GM18511 (cell line): ENCODE data around the gene TIAM1.
"Not testable (repeated sequence)": the region's sequence is repeated elsewhere in the genome, so short reads cannot be mapped to it uniquely, and the experiment has no call there.

Source experiments
- ATAC-seq: cut with Tn5 transposase; IDR thresholded peaks from one replicate; pipeline ENCODE4 v1.9.1; 2021; ENCODE audit warnings: mild to moderate bottlenecking, moderate library complexity; ENCODE audit not compliant: unreplicated experiment

The TIAM1 gene

GRCh38 chr21:31260790-31261189 lies 83.3 kb downstream of the TIAM1 start:
- no peak for ATAC-seq

DNA sequence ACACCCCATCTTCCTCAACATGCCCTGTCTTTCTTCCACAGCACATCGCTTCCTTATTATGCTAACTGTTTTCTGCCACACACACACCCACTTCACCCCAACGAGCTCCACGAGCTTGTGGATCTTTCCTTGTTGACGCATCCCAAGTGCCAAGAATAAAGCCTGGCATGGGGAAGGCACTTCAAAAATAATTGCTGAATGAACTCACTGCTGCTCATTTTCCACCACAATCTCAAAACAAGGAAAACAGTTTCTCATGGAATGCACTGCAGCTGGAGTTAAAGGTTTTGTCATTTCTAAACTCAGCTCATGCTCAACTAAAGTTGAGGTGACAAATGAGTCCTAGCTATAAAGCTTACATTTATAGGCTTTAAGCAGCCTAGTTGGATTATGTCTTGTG lies 86.0 kb downstream of the TIAM1 start:
- no peak for ATAC-seq

DNA sequence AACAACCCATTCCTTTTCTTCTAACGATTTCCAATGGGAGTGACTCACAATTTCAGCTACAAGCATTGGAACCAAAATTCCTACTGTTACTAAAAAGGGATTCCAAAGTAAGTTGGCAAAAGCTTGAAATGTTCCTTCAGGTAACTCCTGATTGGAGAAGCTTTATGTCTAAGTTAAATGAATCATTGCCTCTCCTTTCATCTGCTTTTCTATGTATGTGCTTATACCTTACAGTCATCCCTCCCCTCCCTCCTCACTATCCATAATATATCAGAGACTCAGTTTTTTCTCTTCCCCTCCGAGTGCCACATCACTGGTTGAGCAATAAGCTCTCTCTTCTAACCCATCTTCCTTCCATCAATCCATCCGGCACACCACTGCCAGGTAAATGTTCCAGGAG lies 86.8 kb downstream of the TIAM1 start:
- ATAC-seq, result no peak

GRCh38 chr21:31255896-31256295 lies 88.2 kb downstream of the TIAM1 start:
- no peak for ATAC-seq

GRCh38 chr21:31255036-31255435 lies 89.0 kb downstream of the TIAM1 start:
- no peak for ATAC-seq

DNA sequence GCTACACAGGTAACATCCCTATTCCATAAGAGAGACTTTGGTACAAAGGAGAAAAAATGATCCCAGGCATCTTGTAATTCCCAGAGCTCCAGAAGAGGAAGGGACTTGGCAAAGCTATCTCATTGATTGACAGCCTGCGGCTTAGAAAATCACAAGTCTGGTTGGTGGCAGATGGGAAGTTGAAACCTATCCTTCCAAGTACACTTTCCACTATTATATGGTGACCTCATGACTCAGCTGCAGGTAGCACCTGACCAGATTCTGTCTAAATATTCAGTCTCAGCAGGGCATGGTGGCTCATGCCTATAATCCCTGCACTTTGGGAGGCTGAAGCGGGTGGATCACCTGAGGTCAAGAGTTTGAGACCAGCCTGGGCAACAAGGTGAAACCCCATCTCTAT lies 89.9 kb downstream of the TIAM1 start:
- no peak for ATAC-seq

- ATAC-seq, result no peak
Observed at GRCh38 chr21:31253684-31254083, 90.4 kb downstream of the TIAM1 start.

DNA sequence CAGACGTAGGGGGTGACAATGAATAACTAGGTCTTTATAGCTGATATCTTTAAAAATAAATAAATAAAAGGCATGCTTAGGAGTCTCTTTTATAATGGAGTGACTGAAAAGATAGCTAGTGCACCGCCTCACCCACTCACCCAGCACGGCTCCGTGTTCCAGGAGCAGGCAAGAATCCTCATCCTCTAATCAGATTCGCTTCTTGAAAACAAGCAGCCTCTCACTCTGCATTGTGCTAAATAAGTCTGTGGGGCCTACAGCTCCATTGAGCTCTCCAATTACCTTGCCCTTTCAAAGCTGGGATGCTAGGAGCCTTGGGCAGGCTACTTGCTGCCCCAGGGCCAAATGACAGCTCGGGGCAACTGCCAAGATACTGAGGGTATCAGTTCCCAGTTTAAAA lies 91.5 kb downstream of the TIAM1 start:
- ATAC-seq, result no peak

DNA sequence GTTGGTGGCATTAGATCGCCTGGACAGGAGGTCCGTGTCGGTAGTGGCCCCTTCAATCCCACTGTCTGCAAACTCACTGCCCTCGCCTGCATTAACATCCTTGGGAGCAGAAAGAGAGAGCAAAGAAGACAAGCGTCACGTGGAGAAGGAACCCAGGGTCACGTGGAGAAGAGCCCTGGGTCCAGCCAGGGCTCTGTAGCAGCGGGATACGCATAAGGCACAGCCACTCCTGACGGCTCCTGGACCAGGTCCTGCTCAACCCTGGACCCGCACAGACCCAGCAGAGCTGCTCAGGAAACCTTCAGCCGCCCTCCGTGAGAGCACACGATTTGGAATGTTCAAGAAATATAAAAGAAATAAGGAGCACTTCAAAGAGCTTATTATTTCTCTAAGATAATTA lies 92.0 kb downstream of the TIAM1 start:
- no peak for ATAC-seq

DNA sequence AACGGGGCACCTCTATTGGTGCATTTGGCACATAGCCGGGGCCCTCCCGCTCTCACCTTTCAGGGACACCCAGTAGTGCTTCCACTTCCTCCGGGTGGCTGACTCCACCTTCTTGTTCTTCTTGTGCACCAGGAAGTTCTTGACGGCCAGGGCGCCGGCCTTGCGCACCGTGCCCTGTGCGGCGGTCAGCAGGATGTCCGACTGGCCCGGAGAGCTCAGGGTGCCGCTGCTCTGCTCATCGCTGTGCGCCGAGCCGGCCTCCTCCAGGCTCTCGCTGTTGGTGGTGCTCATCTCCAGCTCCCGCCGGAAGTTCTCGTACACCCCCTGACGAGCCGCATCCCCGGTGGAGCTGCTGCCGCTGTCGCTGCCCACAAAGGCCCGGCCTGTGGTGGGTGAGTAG lies 92.4 kb downstream of the TIAM1 start:
- no peak for ATAC-seq

DNA sequence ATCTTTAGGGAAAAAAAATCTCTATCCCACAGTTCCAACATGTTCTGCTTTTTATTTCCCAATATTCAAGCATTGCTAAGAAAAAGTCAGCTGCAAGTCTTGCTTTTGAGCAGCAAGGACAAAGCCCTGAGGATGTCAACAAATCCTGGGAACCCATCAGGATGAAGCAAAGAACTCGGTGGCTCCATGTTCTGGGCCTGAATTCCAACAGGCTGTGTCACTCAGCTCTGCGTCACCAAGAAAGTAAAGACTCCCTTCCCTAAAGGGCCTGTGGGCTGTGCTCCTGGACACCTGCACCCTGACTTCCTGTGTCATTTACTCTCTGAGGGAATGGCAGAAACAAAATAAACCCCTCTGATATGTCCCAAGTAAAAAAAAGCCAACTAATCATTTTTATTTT lies 95.5 kb downstream of the TIAM1 start:
- no peak for ATAC-seq

- no peak for ATAC-seq
Observed at GRCh38 chr21:31243611-31244010, 100.5 kb downstream of the TIAM1 start.

- ATAC-seq, result no peak
Observed at GRCh38 chr21:31236528-31236927, 107.5 kb downstream of the TIAM1 start.

DNA sequence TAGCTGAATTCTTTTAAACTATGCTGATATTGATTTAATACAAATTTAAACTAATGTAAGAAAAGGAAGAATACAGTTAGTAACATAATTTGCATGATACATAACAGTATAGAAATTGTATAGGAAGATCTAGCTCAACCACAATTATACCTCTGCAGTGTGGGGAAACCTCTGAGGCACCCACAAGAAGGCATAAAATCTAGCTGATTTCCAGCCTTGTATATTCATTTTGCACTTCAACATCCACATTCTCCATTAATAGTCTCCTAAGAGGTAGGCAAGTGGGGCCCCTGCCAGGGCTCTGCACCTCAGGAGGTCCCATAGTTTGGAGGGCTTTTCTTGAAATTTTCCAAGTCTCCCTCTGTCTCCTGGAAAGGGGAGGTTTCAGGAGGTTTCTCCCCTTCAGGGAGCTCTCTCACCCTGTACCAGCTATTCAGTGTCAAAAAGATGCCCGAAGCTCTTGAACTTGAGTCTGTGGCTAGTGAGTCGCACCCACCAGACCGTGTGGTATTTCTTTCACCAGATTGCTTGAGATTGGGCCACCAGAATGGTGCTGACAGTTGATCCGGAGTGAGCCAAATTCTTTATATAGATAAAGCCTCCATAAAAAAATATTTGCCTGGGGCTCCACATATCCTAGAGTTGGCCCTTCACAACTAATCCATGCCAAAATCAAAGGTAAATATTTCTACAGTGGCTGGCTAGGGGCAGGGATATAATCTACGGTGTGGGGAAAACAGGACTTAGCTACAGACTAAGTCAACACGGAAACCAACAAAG lies 108.2 kb downstream of the TIAM1 start:
- ATAC-seq, result no peak

GRCh38 chr21:31234936-31235335 lies 109.1 kb downstream of the TIAM1 start:
- no peak for ATAC-seq

DNA sequence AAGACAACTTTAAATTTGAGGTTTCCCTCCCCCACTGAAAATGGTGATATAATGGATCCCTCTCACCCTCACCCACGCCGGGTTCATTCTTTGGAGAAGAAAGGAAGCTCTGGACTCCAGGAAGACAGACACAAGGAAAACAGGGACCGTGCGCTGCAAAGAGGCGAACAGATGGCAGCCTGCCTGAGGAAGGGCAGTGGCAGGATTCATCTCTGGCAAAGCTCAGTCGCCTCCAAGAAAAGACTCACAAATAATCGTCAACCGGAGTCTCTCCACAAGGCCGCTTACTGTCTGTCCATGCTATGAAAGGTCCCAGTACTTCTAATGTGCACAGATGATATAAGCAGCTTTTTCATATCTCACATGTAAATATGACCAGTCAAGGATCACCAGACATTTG lies 110.3 kb downstream of the TIAM1 start:
- ATAC-seq, result no peak

GRCh38 chr21:31232344-31232743 lies 111.7 kb downstream of the TIAM1 start:
- no peak for ATAC-seq

DNA sequence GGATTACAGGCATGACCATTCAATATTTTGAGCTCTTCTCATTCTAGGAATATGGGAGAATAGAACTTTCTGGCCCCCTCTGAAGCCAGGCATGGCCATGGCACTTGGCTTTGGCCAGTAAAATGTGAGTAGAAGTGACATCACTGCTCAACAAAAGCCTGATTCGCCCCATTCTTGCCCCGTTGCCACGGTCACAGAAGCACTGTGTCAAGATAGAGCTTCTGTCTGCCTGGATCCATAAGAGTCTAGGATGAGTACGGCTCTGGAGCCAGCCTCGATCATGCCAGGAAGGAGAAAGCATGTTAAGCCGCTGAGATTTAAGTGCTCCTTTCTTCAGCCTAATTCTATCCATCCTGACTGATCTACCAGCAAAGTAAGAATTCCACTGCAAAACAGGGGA lies 113.1 kb downstream of the TIAM1 start:
- ATAC-seq, result no peak

DNA sequence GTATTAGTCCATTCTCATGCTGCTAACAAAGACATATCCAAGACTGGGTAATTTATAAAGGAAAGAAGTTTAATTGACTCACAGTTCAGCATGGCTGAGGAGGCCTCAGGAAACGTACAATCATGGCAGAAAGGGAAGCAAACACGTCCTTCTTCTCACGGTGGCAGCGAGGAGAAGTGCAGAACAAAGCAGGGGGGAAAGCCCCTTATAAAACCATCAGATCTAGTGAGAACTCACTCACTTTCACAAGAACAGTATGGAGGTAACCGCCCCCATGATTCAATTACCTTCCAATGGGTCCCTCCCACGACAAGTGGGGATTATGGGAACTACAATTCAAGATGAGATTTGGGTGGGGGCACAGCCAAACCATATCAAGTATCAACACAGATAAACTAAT lies 115.3 kb downstream of the TIAM1 start:
- ATAC-seq, result not testable (repeated sequence)

GRCh38 chr21:31225713-31226112 lies 118.3 kb downstream of the TIAM1 start:
- ATAC-seq, result no peak

DNA sequence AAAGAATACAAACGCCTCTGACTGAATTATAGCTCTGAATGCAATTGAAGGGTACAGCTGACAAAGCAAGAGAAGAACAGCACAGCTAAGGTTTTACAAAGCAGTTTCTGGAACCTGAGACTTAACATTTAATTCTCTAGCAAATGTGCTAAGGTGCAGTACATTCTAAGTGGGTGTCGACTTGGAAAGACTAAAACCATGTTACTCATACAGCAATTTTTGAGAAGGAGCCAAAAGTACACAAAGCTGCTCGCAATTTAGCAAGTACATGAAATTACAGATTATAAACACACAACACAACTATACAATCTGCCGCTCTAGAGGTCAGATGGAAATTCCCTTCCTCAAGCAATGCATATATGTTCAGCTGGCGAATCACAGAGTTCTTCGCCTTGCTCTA lies 121.9 kb downstream of the TIAM1 start:
- no peak for ATAC-seq

DNA sequence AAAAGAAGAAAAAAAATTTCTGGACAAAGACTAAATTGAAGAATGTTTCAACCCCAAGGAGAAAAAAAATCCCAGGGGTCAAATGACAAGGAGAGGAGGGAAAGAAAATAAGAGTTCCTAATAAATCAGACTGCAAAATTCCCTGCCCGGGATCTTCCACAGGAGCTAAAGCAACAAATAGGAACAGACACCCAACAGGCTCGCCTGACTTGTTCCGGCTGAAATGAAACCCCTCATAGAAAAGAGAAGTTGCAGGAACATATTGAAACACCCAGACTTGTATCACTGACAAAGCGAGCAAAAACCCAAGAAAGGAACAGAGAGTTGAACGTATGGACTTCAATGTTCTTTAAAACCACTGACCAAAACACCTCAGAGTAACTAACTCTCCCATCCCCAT lies 123.0 kb downstream of the TIAM1 start:
- ATAC-seq, result no peak

GRCh38 chr21:31220575-31220974 lies 123.5 kb downstream of the TIAM1 start:
- no peak for ATAC-seq
